HG03196 (cell line): Measurements from ENCODE around the gene BABAM2.

Experiments
- ATAC-seq: cut with Tn5 transposase; IDR thresholded peaks from one replicate; pipeline ENCODE4 v1.9.1; 2021; ENCODE audit not compliant: unreplicated experiment

Gene BABAM2

GRCh38 chr2:28294451-28294850 is 403.9 kb downstream of the BABAM2 start:
- no peak for ATAC-seq

GRCh38 chr2:28296243-28296642 is 405.7 kb downstream of the BABAM2 start:
- ATAC-seq, result no peak

DNA sequence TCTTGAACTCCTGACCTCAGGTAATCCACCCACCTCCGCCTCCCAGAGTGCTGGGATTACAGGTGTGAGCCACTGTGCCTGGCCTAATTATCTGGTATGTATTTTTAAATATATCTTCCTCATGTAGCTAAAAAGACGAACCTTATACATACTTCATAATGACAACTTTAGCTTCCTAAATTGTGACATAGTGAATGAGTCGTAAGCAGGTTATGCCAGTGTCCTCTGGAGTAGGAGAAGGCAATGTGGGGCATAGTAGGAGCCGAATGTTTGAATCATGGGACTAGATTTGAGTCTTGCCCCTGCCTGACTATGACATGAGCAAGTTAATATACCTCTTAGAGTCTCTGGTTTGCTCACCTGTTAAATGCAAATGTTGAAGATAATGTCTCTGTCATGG is 406.4 kb downstream of the BABAM2 start:
- ATAC-seq, result no peak

DNA sequence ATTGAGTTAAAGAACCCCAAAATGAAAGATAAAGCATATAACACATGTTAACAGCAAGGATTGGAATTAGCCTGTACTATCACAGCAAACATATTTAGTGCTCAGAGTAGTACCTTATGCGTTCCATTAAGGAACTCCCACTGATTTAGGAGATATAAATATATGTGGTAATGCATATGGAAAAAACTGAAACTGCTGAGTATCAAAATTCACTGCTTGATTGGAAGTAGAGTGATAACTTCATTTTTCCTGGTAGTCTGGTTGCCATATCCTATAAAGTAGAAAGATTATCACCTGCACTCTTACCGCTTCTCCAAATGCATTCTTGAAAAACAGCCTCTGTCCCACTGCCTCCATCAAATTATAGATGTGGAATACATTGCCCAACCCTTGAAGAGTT is 407.0 kb downstream of the BABAM2 start:
- ATAC-seq, result no peak

DNA sequence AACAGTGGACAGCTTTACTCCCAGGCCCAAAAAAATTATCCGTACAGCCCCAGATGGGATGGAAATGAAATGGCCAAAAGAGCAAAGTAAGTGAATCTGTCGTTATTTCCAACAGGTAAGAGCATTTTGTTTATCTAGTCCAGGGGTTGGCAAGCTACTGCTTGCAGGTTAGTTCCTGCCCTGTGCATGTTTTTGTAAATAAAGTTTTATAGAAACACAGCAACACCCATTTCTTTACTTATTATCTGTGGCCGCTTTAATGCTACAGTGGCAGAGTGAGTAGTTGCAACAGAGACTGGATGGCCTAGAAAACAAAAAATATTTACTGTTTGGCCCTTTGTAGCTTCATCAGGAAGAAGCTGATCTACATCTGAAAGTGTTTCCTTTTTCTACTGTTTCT is 407.9 kb downstream of the BABAM2 start:
- ATAC-seq, result no peak

GRCh38 chr2:28300485-28301341 is 410.2 kb downstream of the BABAM2 start:
- no peak for ATAC-seq

- no peak for ATAC-seq
Observed at GRCh38 chr2:28305202-28305601, 414.7 kb downstream of the BABAM2 start.

DNA sequence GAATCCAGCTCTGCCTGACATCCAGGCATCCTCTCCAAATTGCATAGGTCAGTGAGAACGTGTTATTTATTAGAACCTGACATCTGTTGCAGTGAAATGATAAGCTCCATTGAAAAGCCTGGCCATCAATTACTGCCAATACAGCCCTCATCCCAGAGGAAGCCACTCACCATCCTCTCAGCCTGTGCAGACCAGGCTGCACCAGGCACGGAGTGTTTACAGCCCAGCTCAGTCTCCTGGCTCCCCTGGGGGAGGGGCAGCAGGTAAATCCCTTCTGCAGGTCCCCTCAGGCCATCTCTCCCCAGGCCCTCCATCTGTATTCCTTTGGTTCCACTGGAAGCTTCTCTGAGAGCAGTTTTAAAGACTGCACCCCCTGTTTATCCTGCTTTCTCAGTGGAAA is 419.6 kb downstream of the BABAM2 start:
- no peak for ATAC-seq

DNA sequence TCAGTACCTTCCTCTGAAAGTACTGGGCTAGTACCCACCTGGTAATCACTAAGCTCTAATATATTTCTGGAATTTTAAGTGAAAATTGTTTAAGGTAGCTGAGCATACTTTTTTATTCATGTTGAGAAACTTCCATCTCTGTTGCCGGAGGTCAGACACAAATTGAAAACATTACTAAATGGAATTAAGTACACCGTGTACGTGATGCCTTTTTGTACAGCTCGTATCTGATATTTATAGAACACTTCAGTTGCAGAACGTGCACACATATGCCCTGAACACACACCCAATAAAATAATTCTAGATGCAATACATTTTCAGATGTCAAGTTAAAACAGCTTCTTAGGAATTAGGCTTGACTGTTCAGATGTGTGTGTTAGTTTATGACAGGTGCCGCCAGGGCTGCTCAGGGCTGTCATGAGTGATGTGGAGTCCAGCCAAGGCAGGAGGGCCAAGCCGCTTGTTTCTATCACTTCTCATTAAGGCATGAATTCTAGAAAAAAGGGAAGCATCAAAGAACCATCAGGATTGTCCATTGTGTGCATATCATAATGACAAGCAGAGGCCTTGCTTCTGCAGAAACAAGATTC is 421.2 kb downstream of the BABAM2 start:
- ATAC-seq, result no peak

DNA sequence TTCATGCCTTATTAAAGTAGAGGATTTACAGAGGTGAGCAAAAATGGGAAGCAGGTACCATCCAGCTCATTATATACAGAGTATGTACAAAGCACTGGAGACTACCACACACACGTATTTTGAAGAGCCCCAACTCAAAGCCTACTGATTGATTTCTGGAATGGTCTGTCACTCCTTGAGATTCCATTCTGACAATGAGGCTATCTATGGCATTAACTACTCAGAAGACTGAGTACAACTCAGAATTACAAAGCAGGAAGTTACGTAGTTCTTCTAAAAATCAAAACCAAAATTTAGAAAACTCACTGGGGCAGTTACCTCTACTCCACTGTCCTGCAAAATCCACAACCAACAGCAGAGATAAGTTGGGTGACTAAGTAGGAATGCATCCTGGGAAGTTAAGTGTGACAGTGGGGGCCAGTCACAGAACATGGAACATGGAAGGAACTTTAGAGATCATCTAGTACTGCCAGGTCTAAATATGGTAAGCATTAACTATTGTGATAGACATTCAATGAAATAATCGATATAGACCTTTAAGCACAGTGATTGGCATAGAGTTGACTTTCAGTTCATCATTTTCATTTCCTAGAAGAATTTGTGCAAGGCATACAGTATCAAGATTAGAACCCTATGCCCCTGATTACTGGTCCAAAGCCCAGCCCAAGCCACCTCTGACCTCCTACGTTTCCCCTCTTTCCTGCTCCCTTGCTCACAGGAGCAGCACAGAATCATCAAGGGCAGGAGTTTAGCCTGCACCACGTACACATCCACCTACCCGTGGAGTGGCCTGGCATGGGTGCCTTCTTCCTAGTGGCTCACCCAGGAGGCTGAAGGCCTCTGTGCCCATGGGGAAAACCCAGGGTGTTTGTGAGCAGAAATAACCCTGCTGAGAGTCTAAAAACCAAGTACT is 422.0 kb downstream of the BABAM2 start:
- no peak for ATAC-seq

DNA sequence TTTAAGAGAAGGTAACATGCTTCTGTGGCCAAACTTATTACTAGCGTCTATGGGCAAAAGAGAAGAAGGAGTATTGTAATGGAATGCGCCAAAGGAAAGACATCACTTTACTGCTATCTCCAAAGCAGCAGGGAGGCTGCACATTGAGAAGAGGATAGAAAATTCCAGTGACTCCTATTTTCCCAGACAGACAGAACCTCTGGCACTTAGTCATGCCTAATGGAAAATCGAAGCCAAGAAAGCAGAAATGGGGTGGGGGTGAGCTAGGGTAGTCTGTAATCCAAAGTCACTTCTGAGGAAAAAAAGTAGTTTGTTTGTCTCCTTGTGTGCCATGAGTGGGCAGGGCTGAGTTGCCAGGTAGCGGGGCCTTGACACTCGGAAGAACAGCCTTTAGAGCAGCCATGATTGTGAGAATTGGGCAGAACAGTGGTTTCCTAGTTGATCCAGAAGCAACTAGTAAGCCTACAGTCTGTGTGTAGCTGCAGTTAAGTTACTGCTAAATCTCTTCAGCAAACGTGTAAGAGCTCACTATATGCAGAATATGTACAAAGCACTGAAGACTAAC is 422.8 kb downstream of the BABAM2 start:
- ATAC-seq, result no peak

DNA sequence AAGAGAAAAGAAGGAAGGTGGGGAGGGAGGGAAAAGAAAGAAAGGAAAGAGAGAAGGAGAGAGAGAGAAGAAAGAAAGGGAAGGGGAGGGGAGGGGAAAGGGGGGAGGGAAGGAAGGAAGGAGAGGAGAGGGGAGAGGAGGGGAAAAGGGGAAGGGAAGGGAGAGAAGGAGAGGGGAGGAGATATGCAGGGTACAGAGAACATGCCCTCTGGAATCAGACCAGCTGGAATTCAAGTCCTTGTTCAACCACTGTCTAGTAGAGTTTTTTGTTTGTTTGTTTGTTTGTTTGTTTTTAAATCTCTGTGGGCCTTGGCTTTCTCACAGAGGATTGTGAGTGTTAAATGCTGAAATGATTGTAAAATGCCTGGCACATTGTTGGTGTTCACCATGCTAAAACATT is 424.4 kb downstream of the BABAM2 start:
- ATAC-seq, result no peak

GRCh38 chr2:28316546-28317335 is 426.2 kb downstream of the BABAM2 start:
- ATAC-seq, result no peak

DNA sequence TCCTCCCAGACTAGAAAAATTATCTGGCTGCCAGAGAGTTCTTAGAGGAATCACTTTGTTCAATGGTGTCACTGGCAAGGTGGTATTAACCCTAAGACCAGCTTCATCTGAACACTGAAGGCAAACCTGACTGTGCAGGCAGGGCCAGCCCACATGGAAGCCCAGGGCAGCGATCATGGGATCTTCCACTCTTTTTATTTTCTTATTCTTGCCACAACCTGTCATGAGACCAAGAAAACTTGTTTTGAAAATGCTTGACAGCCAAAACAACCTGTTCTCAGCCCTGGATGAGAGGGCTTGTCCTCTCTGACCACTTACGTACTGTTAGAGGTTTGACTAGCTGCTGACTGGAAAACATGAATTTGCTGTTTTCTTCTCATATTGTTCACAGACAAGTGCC is 426.9 kb downstream of the BABAM2 start:
- ATAC-seq, result no peak

- ATAC-seq, result no peak
Observed at GRCh38 chr2:28318023-28318422, 427.5 kb downstream of the BABAM2 start.

DNA sequence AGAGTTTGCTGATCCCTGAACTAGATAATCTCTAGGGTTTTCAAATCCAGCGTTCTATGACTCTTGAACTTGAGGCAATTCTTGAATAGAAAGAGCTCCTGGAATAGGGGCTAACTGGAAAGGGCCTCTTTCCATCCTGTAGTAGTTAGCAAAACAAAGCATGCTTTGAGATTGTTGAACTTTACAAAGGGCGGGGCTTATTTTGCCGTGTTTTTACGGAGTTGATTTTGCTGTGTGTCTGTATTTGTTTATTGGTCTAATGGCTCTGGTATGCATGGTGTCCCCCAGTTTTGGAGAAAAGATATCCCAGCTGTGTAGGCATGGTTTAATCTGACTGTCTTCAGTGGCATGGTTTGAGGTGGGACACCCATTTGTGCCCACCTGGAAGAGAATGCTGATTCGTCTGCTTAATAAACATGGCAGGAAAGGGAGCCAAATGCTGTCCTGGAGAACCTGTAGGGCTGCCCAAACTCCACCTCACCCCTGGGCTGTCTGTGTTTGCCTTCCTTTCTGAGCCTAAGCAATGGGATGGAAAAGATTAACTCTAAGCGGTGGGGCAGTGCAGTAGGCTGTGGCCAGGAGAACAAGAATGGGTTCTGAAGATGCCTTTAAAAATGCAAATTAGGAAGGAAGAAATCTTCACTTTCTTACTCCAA is 428.1 kb downstream of the BABAM2 start:
- ATAC-seq, result no peak

GRCh38 chr2:28319118-28320008 is 428.8 kb downstream of the BABAM2 start:
- no peak for ATAC-seq

GRCh38 chr2:28320009-28320365 is 429.5 kb downstream of the BABAM2 start:
- no peak for ATAC-seq

- no peak for ATAC-seq
Observed at GRCh38 chr2:28320371-28320770, 429.8 kb downstream of the BABAM2 start.
